Inflammatory macrophage treated with lipopolysaccharide for 4 hours (primary cell): Measurements from ENCODE around the gene SPON1.
"Not testable (repeated sequence)": the region's sequence is repeated elsewhere in the genome, so short reads cannot be mapped to it uniquely, and the experiment has no call there.

ENCODE experiments used
- DNase-seq: peaks from one replicate; pipeline ENCODE4 v3.0.0-alpha.2; 2020

The SPON1 gene

GRCh38 chr11:13962562-13963168 lies at the start of gene SPON1:
Gene SPON1 (plus strand): TSS chr11:13962723. CDS start chr11:13962905, 182 bp downstream.
- DNase-seq, result no peak

- peak; percentile 73 for DNase-seq
Measured at GRCh38 chr11:13917264-13917663, 45.3 kb upstream of the SPON1 start.

GRCh38 chr11:13917904-13918303 lies 44.6 kb upstream of the SPON1 start:
- no peak for DNase-seq

GRCh38 chr11:13920756-13921155 lies 41.8 kb upstream of the SPON1 start:
- peak; percentile 55 for DNase-seq

- no peak for DNase-seq
Measured at GRCh38 chr11:13921545-13921944, 41.0 kb upstream of the SPON1 start.

- no peak for DNase-seq
Measured at GRCh38 chr11:13923182-13923581, 39.3 kb upstream of the SPON1 start.

- no peak for DNase-seq
Measured at GRCh38 chr11:13923716-13924650, 38.5 kb upstream of the SPON1 start.

GRCh38 chr11:13924801-13925327 lies 37.7 kb upstream of the SPON1 start:
- DNase-seq, result peak; percentile 95

GRCh38 chr11:13926366-13926765 lies 36.2 kb upstream of the SPON1 start:
- not testable (repeated sequence) for DNase-seq

GRCh38 chr11:13926981-13927380 lies 35.5 kb upstream of the SPON1 start:
- no peak for DNase-seq

- no peak for DNase-seq
Measured at GRCh38 chr11:13927481-13927880, 35.0 kb upstream of the SPON1 start.

GRCh38 chr11:13928566-13929251 lies 33.8 kb upstream of the SPON1 start:
- peak; percentile 38 for DNase-seq

- DNase-seq, result no peak
Measured at GRCh38 chr11:13929395-13929891, 33.1 kb upstream of the SPON1 start.

GRCh38 chr11:13931356-13931755 lies 31.2 kb upstream of the SPON1 start:
- no peak for DNase-seq

GRCh38 chr11:13937154-13937553 lies 25.4 kb upstream of the SPON1 start:
- not testable (repeated sequence) for DNase-seq

- not testable (repeated sequence) for DNase-seq
Measured at GRCh38 chr11:13938829-13939228, 23.7 kb upstream of the SPON1 start.

- DNase-seq, result no peak
Measured at GRCh38 chr11:13939961-13940906, 22.3 kb upstream of the SPON1 start.

- no peak for DNase-seq
Measured at GRCh38 chr11:13940907-13941256, 21.6 kb upstream of the SPON1 start.

GRCh38 chr11:13941775-13942174 lies 20.7 kb upstream of the SPON1 start:
- DNase-seq, result no peak

GRCh38 chr11:13942378-13942777 lies 20.1 kb upstream of the SPON1 start:
- DNase-seq, result no peak

- DNase-seq, result no peak
Measured at GRCh38 chr11:13942971-13943381, 19.5 kb upstream of the SPON1 start.

- no peak for DNase-seq
Measured at GRCh38 chr11:13944016-13944415, 18.5 kb upstream of the SPON1 start.
